Stimulated activated CD8-positive, alpha-beta memory T cell treated with anti-CD3 and anti-CD28 coated beads, Interleukin-4, amount 100 ng/mL, for 1 hour (primary cell): ENCODE data around the gene DNAJC15.

Experiments used
- DNase-seq, 2 donors: peaks; one replicate each; pipeline ENCODE4 v3.0.0-alpha.2; 2020; ENCODE audit warnings: low read depth in 2 of 2, low spot score in 1 of 2

DNAJC15 gene

DNA sequence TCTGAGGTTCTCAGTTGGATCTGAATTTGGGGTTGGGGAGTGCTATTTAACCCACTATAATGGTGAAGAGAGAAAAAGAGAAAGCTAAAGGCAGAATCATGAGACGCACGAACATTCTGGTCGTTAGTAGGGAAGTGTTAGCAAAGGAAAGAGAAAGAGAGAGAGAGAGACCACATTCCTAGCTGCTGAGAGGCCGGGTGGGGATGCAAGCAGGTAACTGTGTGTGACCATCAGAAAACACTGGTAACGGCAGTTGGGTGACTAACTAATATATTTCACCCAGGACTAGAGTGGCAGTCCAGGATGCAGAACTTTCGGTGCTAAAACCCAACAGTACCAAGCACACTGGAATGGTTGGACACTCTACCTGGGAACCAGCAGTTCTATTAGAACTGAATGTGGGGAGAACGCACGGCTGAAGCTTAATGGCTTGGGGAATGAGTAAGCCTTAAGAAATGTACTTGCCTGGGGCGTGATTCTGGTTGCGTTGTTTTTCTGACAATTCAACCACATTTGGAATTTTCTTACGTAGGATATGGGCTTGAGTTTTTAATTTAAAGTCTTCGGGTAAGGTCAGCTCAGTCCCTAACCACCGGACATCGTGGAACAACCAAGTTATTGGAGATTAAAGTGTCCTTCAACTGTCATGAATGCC lies 130.2 kb downstream of the DNAJC15 start:
- DNase-seq: no peak

DNA sequence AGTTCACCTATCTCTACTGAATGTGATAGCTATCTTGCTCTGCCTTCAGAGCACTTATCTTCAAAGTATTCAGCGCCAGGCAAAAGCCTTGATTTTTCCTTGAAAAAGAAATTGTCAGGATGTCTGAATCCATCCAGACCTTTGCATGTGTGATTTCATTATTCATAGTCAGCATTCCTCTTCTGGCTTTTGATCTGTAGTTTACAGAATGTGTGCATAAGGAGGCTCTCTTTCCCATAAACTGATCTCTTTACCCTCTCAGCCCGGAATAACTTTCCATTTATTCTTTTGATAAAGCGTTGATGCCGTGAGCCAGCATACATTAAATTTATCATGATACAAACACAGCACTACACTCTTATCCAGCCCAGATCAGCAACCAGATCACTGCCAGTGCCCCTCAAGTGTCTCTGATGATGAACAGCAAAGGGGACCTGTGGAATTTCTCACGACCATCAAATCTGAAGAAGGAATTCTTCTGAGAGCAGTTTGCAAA lies 130.8 kb downstream of the DNAJC15 start:
- no peak for DNase-seq

DNA sequence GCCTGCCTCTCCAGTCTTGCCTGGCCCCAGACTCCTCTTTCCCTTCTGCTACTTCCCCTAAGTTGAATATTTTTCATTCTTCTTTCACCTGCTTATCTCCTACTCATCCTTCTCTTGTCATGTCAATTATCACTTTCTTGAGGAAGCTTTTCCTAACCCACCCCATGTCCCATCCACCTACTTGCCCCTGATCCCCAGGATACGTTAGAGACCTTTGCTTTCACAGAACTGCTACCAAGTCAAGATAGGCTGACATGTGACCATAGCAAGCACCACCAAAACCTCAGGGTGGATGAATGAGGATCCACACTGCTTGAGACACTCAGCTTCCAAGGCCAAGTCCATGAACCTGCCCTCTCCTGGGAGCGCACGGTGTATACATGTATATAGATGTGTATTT lies 131.5 kb downstream of the DNAJC15 start:
- DNase-seq: no peak

DNA sequence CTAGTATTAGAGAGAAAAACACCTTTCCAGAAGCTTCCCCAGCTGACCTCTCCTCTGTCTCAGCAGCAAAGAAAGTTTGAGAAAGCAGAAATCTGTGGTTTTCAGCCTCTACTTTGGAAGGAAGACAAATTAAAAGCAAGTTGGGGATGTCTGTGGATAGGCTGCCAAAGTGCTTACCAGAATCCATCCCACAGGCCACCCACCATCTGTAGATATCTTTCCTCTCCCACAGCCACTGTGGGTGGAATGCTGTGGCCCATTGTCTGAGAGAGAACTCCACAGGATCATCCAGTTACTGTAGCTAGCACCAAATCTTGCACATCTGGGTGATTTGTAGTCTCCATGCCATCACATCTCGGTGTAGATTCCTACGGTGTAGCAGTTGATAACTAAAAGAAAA lies 133.5 kb downstream of the DNAJC15 start:
- no peak for DNase-seq

DNA sequence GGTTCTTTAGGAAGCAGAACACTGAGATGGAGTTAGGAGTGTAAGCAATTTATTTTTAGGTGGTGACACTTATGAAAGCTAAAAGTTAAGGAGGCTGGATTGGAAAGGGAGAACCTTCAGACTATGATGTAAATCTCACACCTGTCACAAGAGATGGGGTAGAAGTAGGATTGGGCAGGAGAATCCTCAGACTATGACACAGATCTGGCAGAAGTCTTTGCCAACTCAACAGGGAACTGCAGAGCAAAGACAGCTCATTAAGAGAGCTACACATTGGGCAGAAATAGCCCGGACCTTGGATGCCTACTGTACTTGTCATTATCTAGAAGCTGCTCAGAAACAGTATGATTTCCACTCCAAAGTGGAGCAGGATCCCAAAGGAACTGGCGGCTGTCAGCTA lies 134.4 kb downstream of the DNAJC15 start:
- DNase-seq: no peak

DNA sequence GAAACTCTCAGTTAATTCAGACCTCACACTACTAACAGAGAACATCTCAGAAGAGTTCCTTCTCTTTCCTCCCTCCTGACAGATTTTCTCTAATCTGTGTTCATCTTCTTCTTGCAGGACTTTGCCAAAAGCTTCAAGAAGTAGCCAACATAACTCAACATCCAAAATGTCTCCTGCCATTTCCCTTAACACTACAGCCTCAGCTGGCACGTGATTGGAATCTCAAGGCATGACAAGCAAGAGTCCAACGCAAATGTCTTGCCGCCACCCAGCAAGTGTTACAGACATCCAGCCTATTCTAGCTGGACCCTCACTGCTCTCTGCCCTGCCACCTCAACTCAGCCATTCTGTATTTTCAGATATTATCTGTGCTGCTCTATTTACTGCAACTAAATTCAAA lies 135.1 kb downstream of the DNAJC15 start:
- DNase-seq: no peak

DNA sequence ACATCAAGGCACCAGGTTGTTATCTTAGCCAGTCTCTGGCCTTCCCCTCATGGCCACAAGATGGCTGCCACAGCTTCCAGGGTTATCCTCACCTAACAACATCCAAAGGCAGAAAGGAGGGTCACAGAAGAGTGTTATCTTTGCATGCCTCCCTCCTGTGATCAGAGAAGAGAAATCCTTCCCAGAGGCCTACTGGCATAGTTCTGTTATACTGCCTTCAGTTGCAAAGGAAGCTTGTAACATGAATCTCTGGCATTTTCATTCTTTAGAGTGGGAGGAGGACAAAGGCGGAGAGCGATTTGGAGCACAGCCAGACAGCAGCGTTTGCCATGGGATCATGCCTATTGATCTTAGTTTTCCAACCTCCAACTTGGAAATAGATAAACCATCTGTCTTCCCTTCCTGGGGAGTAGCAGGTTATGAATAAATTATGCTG lies 135.7 kb downstream of the DNAJC15 start:
- DNase-seq: no peak
